ENCODE measurements around the gene DHX38.
"Not testable (repeated sequence)": the region's sequence is repeated elsewhere in the genome, so short reads cannot be mapped to it uniquely, and the experiment has no call there.

DHX38 gene

GRCh38 chr16:72066747-72067146, 26.9 kb upstream of the DHX38 start:
- no peaks in the 10 kb centered on the region for H3K9me3 ChIP-seq (ENCODE audit: low read length)
- no peak overlapping the region for H2AFZ ChIP-seq (ENCODE audit: low read depth, low read length)
- no peaks in the 10 kb centered on the region for H3K36me3 ChIP-seq (ENCODE audit: insufficient read depth, low read length)
- no peaks in the 10 kb centered on the region for H3K27me3 ChIP-seq (ENCODE audit: insufficient read depth, low read length)
- H3K4me1 ChIP-seq (ENCODE audit: insufficient read depth, low read length) = no peaks in the 10 kb centered on the region
- H3K4me3 ChIP-seq (ENCODE audit: low read length) = no peak overlapping the region

GRCh38 chr16:72068930-72069329, 24.7 kb upstream of the DHX38 start:
- no peak overlapping the region for H3K4me3 ChIP-seq (ENCODE audit: low read length)
- no peaks in the 10 kb centered on the region for H3K27me3 ChIP-seq (ENCODE audit: insufficient read depth, low read length)
- H3K4me1 ChIP-seq (ENCODE audit: insufficient read depth, low read length) = no peaks in the 10 kb centered on the region

GRCh38 chr16:72072514-72073342, 20.9 kb upstream of the DHX38 start:
- Histone ChIP-seq H3K4me3 (ENCODE audit: low read length) (no peak overlapping the region), H3K4me1 (ENCODE audit: insufficient read depth, low read length) (no peaks in the 10 kb centered on the region), H3K36me3 (ENCODE audit: insufficient read depth, low read length) (no peaks in the 10 kb centered on the region), H3K9me3 (ENCODE audit: low read length) (peaks cover 3% of the 10 kb centered on the region), H3K27me3 (ENCODE audit: insufficient read depth, low read length) (no peaks in the 10 kb centered on the region), H2AFZ (ENCODE audit: low read depth, low read length) (no peak overlapping the region)

More at GRCh38 chr16:72068930-72069329, 24.7 kb upstream of the DHX38 start:
- H2AFZ ChIP-seq (ENCODE audit: low read depth, low read length) = no peak overlapping the region
- no peaks in the 10 kb centered on the region for H3K36me3 ChIP-seq (ENCODE audit: insufficient read depth, low read length)
- H3K9me3 ChIP-seq (ENCODE audit: low read length) = peaks cover 3% of the 10 kb centered on the region

GRCh38 chr16:72073560-72074230, 20.0 kb upstream of the DHX38 start:
- no peaks in the 10 kb centered on the region for H3K4me1 ChIP-seq (ENCODE audit: insufficient read depth, low read length)

GRCh38 chr16:72075067-72075466, 18.6 kb upstream of the DHX38 start:
- not testable (repeated sequence) for H3K9me3 ChIP-seq (ENCODE audit: low read length); H3K36me3 ChIP-seq (ENCODE audit: insufficient read depth, low read length); H3K4me3 ChIP-seq (ENCODE audit: low read length); H2AFZ ChIP-seq (ENCODE audit: low read depth, low read length); H3K4me1 ChIP-seq (ENCODE audit: insufficient read depth, low read length); H3K27me3 ChIP-seq (ENCODE audit: insufficient read depth, low read length)

More at GRCh38 chr16:72073560-72074230, 20.0 kb upstream of the DHX38 start:
- Histone ChIP-seq H3K4me3 (ENCODE audit: low read length) (no peak overlapping the region), H3K36me3 (ENCODE audit: insufficient read depth, low read length) (no peaks in the 10 kb centered on the region), H3K9me3 (ENCODE audit: low read length) (peaks cover 3% of the 10 kb centered on the region), H3K27me3 (ENCODE audit: insufficient read depth, low read length) (no peaks in the 10 kb centered on the region), H2AFZ (ENCODE audit: low read depth, low read length) (no peak overlapping the region)

GRCh38 chr16:72076991-72077706, 16.5 kb upstream of the DHX38 start:
- H3K4me1 ChIP-seq (ENCODE audit: insufficient read depth, low read length); H3K4me3 ChIP-seq (ENCODE audit: low read length); H3K9me3 ChIP-seq (ENCODE audit: low read length); H3K36me3 ChIP-seq (ENCODE audit: insufficient read depth, low read length); H3K27me3 ChIP-seq (ENCODE audit: insufficient read depth, low read length); H2AFZ ChIP-seq (ENCODE audit: low read depth, low read length): not testable (repeated sequence)

GRCh38 chr16:72083778-72084404, 9.8 kb upstream of the DHX38 start:
- no peak overlapping the region for H3K4me3 ChIP-seq (ENCODE audit: low read length)
- peaks cover 11% of the 10 kb centered on the region for H3K9me3 ChIP-seq (ENCODE audit: low read length)
- peaks cover 32% of the 10 kb centered on the region for H3K36me3 ChIP-seq (ENCODE audit: insufficient read depth, low read length)
- H2AFZ ChIP-seq (ENCODE audit: low read depth, low read length) = no peak overlapping the region
- H3K4me1 ChIP-seq (ENCODE audit: insufficient read depth, low read length) = no peaks in the 10 kb centered on the region
- no peaks in the 10 kb centered on the region for H3K27me3 ChIP-seq (ENCODE audit: insufficient read depth, low read length)

GRCh38 chr16:72084445-72084844, 9.2 kb upstream of the DHX38 start:
- H3K9me3 ChIP-seq (ENCODE audit: low read length) = peaks cover 11% of the 10 kb centered on the region
- no peaks in the 10 kb centered on the region for H3K4me1 ChIP-seq (ENCODE audit: insufficient read depth, low read length)
- H3K27me3 ChIP-seq (ENCODE audit: insufficient read depth, low read length) = no peaks in the 10 kb centered on the region
- H3K4me3 ChIP-seq (ENCODE audit: low read length) = no peak overlapping the region
- peaks cover 38% of the 10 kb centered on the region for H3K36me3 ChIP-seq (ENCODE audit: insufficient read depth, low read length)
- H2AFZ ChIP-seq (ENCODE audit: low read depth, low read length) = no peak overlapping the region

GRCh38 chr16:72085002-72085401, 8.6 kb upstream of the DHX38 start:
- Histone ChIP-seq H3K27me3 (ENCODE audit: insufficient read depth, low read length) (no peaks in the 10 kb centered on the region), H2AFZ (ENCODE audit: low read depth, low read length) (no peak overlapping the region), H3K4me1 (ENCODE audit: insufficient read depth, low read length) (no peaks in the 10 kb centered on the region), H3K36me3 (ENCODE audit: insufficient read depth, low read length) (peaks cover 43% of the 10 kb centered on the region), H3K4me3 (ENCODE audit: low read length) (no peak overlapping the region), H3K9me3 (ENCODE audit: low read length) (peaks cover 11% of the 10 kb centered on the region)

- no peaks in the 10 kb centered on the region for H3K9me3 ChIP-seq (ENCODE audit: low read length)
- H3K4me1 ChIP-seq (ENCODE audit: insufficient read depth, low read length) = peaks cover 28% of the 10 kb centered on the region
- no peak overlapping the region for H3K4me3 ChIP-seq (ENCODE audit: low read length)
- H3K27me3 ChIP-seq (ENCODE audit: insufficient read depth, low read length) = no peaks in the 10 kb centered on the region
- peaks cover 38% of the 10 kb centered on the region for H3K36me3 ChIP-seq (ENCODE audit: insufficient read depth, low read length)
- H2AFZ ChIP-seq (ENCODE audit: low read depth, low read length) = no peak overlapping the region
Measured at GRCh38 chr16:72091217-72091616, 2.4 kb upstream of the DHX38 start.

GRCh38 chr16:72092832-72093447, 707 bp upstream of the DHX38 start:
- Histone ChIP-seq H3K4me1 (ENCODE audit: insufficient read depth, low read length) (peaks cover 28% of the 10 kb centered on the region), H3K4me3 (ENCODE audit: low read length) (peak overlapping the region; percentile 70), H3K36me3 (ENCODE audit: insufficient read depth, low read length) (peaks cover 47% of the 10 kb centered on the region), H3K27me3 (ENCODE audit: insufficient read depth, low read length) (no peaks in the 10 kb centered on the region), H3K9me3 (ENCODE audit: low read length) (no peaks in the 10 kb centered on the region), H2AFZ (ENCODE audit: low read depth, low read length) (peak overlapping the region; percentile 53)

- Histone ChIP-seq H2AFZ (ENCODE audit: low read depth, low read length) (peak overlapping the region; percentile 22), H3K4me1 (ENCODE audit: insufficient read depth, low read length) (peaks cover 28% of the 10 kb centered on the region), H3K9me3 (ENCODE audit: low read length) (no peaks in the 10 kb centered on the region), H3K4me3 (ENCODE audit: low read length) (peak overlapping the region; percentile 70), H3K36me3 (ENCODE audit: insufficient read depth, low read length) (peaks cover 44% of the 10 kb centered on the region), H3K27me3 (ENCODE audit: insufficient read depth, low read length) (no peaks in the 10 kb centered on the region)
Measured at GRCh38 chr16:72094266-72094610, 591 bp downstream of the DHX38 start.

All from neuron (in vitro differentiated cells).